ENCODE results near the gene HMCN2. TPM values are rescaled to one million over a fixed set of nuclear protein-coding genes. Genes with fewer than 3 reads are reported as not detected.

The HMCN2 gene
- total RNA-seq, 8 experiments from 2014 or later = 0.54 to 2.1 (median 0.79) TPM

DNA sequence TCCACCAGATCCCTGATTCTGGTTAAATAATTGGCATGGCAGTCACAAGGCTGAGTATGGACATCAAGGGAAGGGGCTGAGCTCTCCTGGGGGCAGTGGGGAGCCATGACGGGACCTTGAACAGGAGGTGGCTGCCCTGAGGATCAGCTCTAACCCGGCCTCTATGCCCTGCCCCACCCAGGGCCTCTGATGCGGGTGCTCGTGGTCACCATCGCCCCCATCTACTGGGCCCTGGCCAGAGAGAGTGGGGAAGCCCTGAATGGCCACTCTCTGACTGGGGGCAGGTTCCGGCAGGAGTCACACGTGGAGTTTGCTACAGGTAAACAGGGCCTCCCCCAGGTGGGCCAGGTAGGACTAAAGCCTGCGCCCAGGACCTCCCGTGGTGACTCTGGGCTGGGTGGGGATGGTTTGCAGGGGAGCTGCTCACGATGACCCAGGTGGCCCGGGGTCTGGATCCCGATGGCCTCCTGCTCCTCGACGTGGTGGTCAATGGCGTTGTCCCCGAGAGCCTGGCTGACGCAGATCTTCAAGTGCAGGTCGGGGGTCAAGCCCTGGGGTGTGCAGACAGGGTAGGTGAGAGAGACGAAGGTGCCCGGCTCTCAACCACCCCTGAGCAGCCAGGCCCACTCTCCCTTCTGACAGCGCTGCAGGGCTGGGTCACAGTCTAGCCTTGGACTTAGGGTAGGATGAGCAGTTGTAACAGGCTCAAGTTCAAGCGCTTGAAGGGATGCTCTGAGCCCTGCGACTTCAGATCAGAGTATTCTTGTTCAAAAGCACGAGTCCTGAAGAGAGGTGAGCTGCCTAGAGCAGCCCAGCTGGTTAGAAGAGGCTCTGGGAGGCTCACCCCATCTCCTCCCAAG is 159.3 kb downstream of the HMCN2 start:
- no peak for ATAC-seq (replicated peaks in 6 of 8)
- 60 to 100% (median 83%) methylated on average over 1 to 4 of the region's 24 CpGs; no CpG with 5 or more reads in 5 of the 10 experiments for WGBS, 10 experiments
- in situ Hi-C loops (cut with MboI; ENCODE audit: low pct_unique_long_range_greater_than_20kb in 2 of 9, low sequenced_read_pairs in 9 of 9, unreplicated experiment in 9 of 9) = no loop called here
- peaks cover 39 to 58% of the 10 kb centered on the region in 2 donors for H3K4me1 ChIP-seq (replicated peaks in 1 of 2)
- H3K4me3 ChIP-seq = no peak overlapping the region
- H3K27ac ChIP-seq = no peak overlapping the region

DNA sequence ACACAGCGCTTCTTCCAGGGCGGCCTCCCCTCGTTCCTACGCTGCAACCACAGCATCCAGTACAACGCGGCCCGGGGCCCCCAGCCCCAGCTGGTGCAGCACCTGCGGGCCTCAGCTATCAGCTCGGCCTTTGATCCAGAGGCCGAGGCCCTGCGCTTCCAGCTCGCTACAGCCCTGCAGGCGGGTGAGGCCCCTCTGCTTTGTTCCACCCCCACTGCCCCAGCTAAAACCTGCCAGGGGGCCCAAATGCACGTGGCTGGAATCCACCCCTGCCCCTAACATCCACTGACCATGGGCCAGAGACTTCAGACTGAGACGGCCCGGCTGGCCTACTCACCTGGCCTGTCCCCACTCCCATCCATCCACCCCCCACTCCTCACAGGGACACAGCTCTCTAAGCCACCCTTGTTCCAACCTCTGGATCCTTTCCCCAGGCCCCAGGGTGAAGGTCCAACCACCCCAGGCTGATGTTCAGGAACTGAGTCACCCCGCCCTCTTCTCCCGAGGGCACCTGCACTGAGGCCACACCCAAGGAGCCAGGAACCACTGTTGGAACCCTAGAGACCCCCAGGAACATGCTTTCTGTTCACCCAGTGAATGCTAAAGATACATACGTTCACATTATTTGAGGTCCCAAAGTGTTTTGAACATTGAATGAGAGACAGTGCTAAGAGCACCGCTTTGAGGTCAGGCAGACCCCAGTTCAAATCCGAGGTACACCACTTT is 160.3 kb downstream of the HMCN2 start:
- Histone ChIP-seq H3K27ac (peak overlapping the region in 1 of 2 donors; percentile 2), H3K4me3 (no peak overlapping the region), H3K4me1 (replicated peaks in 1 of 2) (peaks cover 39 to 58% of the 10 kb centered on the region in 2 donors)
- ATAC-seq (replicated peaks in 6 of 8) = no peak
- in situ Hi-C loops (cut with MboI; ENCODE audit: low pct_unique_long_range_greater_than_20kb in 2 of 9, low sequenced_read_pairs in 9 of 9, unreplicated experiment in 9 of 9) = no loop called here
- WGBS, 10 experiments = 0 to 100% (median 89%) methylated on average over 1 to 4 of the region's 21 CpGs; no CpG with 5 or more reads in 5 of the 10 experiments

DNA sequence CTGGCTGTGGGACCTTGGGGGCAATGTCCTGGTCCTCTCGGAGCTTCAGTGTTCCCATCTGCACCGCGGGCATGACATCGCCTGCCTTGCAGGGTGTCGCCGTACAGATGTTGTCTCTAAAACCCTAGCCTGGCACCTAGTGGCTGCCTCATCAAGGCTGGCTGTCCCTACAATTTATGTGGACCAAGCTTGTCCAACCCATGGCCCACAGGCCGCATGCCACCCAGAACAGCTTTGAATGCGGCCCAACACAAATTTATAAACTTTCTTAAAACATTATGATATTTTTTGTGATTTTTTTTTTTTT is 160.9 kb downstream of the HMCN2 start:
- Histone ChIP-seq H3K4me1 (replicated peaks in 1 of 2) (peaks cover 36 to 52% of the 10 kb centered on the region in 2 donors), H3K27ac (peak overlapping the region in 1 of 2 donors; percentile 2), H3K4me3 (no peak overlapping the region)
- 72 to 100% (median 87%) methylated on average over 1 to 8 of the region's 8 CpGs; no CpG with 5 or more reads in 4 of the 10 experiments for WGBS, 10 experiments
- ATAC-seq (replicated peaks in 6 of 8) = peak in 2 of 8 experiments; percentile 4 to 13
- in situ Hi-C loops (cut with MboI; ENCODE audit: low pct_unique_long_range_greater_than_20kb in 2 of 9, low sequenced_read_pairs in 9 of 9, unreplicated experiment in 9 of 9) = no loop called here

DNA sequence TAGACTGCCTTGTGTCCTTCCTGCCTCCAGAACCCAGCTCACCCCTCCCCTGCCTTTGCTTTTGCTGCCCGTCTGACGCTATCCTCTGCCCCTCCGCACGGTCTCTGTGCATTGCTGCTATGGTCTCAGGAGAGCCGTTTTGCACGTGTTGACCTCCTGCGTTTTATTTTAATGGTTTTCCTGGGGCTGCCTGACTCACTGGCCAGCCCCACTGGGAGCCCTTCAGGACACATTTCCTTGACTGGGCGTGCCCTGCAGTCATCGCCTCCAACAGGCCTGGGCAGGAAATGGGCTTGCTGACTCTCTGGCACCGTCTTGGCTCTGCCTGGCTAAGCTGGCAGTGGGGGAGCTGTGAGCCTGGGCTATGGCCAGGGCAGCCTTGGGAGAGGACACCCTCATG is 161.3 kb downstream of the HMCN2 start:
- in situ Hi-C loops (cut with MboI; ENCODE audit: low pct_unique_long_range_greater_than_20kb in 2 of 9, low sequenced_read_pairs in 9 of 9, unreplicated experiment in 9 of 9) = no loop called here
- Histone ChIP-seq H3K4me3 (no peak overlapping the region), H3K4me1 (replicated peaks in 1 of 2) (peaks cover 31 to 48% of the 10 kb centered on the region in 2 donors), H3K27ac (peak overlapping the region; percentile 38 to 63)
- WGBS, 10 experiments = 0 to 90% (median 41%) methylated on average over 2 to 9 of the region's 10 CpGs; no CpG with 5 or more reads in 1 of the 10 experiments
- ATAC-seq (replicated peaks in 6 of 8) = peak; percentile 64 to 98 (median 82)

DNA sequence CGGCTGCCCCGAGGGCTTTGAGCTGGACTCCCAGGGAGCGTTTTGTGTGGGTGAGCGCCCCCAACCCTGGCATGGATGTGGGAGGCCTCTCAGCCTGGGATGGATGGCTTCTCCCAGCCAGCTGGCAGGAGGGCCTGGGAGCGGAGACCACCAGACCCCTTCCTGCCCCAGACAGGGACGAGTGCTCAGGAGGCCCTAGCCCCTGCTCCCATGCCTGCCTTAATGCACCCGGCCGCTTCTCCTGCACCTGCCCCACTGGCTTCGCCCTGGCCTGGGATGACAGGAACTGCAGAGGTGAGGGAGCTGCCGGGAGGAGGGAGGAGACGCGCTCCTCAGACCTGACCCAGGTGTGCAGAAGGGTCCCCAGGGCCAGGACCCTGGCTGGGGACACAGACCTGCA is 161.8 kb downstream of the HMCN2 start:
- 88 to 100% methylated on average over 1 to 5 of the region's 12 CpGs; no CpG with 5 or more reads in 8 of the 10 experiments for WGBS, 10 experiments
- peak in 1 of 8 experiments; percentile 3 for ATAC-seq (replicated peaks in 6 of 8)
- Histone ChIP-seq H3K4me1 (replicated peaks in 1 of 2) (peaks cover 26 to 43% of the 10 kb centered on the region in 2 donors), H3K4me3 (no peak overlapping the region), H3K27ac (peak overlapping the region; percentile 38 to 63)
- in situ Hi-C loops (cut with MboI; ENCODE audit: low pct_unique_long_range_greater_than_20kb in 2 of 9, low sequenced_read_pairs in 9 of 9, unreplicated experiment in 9 of 9) = no loop called here

DNA sequence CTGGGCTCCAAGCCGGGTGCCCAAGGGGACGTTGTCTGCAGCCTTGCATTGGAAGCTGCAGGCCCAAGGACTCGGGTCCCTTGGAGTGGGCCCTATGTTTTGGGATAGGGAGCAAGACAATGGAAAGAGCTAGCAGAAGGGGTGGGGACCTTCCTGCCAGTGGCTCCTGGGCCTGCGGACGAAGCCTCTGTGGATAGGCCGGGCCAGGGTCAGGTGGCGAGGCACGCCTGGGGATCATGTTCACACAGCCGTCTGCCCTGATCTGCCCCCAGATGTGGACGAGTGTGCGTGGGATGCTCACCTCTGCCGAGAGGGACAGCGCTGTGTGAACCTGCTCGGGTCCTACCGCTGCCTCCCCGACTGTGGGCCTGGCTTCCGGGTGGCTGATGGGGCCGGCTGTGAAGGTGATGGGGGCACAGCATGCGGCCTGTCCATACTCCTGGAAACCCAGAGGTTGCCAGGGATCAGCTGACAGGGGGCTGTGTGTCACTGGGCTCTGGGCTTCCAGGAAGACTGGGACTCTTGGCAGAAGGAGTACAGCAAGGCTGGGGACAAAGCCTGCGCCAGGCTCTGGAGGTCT is 162.6 kb downstream of the HMCN2 start:
- Histone ChIP-seq H3K27ac (no peak overlapping the region), H3K4me3 (no peak overlapping the region), H3K4me1 (replicated peaks in 1 of 2) (peaks cover 29 to 35% of the 10 kb centered on the region in 2 donors)
- 86 to 100% (median 94%) methylated on average over 1 to 7 of the region's 20 CpGs; no CpG with 5 or more reads in 6 of the 10 experiments for WGBS, 10 experiments
- in situ Hi-C loops (cut with MboI; ENCODE audit: low pct_unique_long_range_greater_than_20kb in 2 of 9, low sequenced_read_pairs in 9 of 9, unreplicated experiment in 9 of 9) = no loop called here
- ATAC-seq (replicated peaks in 6 of 8) = no peak

DNA sequence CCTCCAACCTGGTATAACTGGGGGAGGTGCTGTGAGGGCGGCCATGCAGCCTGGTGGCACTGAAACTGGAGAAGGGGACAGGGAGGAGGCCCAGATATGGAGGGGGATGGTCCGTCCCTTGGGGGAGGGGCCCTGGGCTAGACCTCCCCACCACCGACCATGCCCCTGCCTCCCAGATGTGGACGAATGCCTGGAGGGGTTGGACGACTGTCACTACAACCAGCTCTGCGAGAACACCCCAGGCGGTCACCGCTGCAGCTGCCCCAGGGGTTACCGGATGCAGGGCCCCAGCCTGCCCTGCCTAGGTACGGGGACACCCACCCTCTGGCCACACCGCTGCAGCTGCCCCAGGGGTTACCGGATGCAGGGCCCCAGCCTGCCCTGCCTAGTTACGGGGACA is 163.8 kb downstream of the HMCN2 start:
- Histone ChIP-seq H3K4me1 (replicated peaks in 1 of 2) (peaks cover 32% of the 10 kb centered on the region in 2 donors), H3K27ac (no peak overlapping the region), H3K4me3 (no peak overlapping the region)
- in situ Hi-C loops (cut with MboI; ENCODE audit: low pct_unique_long_range_greater_than_20kb in 2 of 9, low sequenced_read_pairs in 9 of 9, unreplicated experiment in 9 of 9) = no loop called here
- WGBS, 10 experiments = 90% methylated on average over 2 of the region's 13 CpGs; no CpG with 5 or more reads in 9 of the 10 experiments
- ATAC-seq (replicated peaks in 6 of 8) = no peak

DNA sequence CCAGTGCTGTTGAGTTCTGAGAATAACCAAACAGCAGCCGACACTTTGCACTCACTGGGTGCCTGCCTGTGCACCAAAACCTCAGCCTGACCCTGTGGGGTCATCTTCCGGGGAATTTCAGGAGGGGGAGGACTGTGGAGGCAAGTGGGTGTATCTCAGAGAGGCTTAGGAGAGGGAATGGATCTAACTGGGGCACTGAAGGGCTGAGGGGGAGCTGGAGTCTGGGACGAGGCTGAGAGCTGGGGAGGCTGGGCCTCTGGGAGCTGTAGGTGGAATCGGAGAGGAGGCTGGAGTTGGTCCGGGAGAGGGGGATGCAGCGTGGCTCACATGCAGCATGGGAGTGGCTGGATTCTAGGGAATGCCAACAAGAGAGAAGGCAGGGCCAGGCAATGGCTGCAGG is 164.3 kb downstream of the HMCN2 start:
- no peak for ATAC-seq (replicated peaks in 6 of 8)

DNA sequence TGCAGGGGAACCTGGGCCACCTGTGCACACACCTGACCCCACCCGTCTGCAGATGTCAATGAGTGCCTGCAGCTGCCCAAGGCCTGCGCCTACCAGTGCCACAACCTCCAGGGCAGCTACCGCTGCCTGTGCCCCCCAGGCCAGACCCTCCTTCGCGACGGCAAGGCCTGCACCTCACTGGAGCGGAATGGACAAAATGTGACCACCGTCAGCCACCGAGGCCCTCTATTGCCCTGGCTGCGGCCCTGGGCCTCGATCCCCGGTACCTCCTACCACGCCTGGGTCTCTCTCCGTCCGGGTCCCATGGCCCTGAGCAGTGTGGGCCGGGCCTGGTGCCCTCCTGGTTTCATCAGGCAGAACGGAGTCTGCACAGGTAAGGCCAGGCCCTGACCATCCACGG is 164.7 kb downstream of the HMCN2 start:
- no peak for ATAC-seq (replicated peaks in 6 of 8)
- H3K4me1 ChIP-seq (replicated peaks in 1 of 2) = peaks cover 29 to 31% of the 10 kb centered on the region in 2 donors
- WGBS, 10 experiments = 60 to 100% (median 92%) methylated on average over 1 to 2 of the region's 18 CpGs; no CpG with 5 or more reads in 6 of the 10 experiments
- H3K27ac ChIP-seq = no peak overlapping the region
- in situ Hi-C loops (cut with MboI; ENCODE audit: low pct_unique_long_range_greater_than_20kb in 2 of 9, low sequenced_read_pairs in 9 of 9, unreplicated experiment in 9 of 9) = no loop called here
- H3K4me3 ChIP-seq = no peak overlapping the region

More for the DNA sequence above, 164.3 kb downstream of the HMCN2 start:
- H3K27ac ChIP-seq = no peak overlapping the region
- 83 to 93% (median 83%) methylated on average over 1 to 3 of the region's 6 CpGs; no CpG with 5 or more reads in 7 of the 10 experiments for WGBS, 10 experiments
- peaks cover 32% of the 10 kb centered on the region in 2 donors for H3K4me1 ChIP-seq (replicated peaks in 1 of 2)
- no peak overlapping the region for H3K4me3 ChIP-seq
- in situ Hi-C loops (cut with MboI; ENCODE audit: low pct_unique_long_range_greater_than_20kb in 2 of 9, low sequenced_read_pairs in 9 of 9, unreplicated experiment in 9 of 9) = no loop called here

DNA sequence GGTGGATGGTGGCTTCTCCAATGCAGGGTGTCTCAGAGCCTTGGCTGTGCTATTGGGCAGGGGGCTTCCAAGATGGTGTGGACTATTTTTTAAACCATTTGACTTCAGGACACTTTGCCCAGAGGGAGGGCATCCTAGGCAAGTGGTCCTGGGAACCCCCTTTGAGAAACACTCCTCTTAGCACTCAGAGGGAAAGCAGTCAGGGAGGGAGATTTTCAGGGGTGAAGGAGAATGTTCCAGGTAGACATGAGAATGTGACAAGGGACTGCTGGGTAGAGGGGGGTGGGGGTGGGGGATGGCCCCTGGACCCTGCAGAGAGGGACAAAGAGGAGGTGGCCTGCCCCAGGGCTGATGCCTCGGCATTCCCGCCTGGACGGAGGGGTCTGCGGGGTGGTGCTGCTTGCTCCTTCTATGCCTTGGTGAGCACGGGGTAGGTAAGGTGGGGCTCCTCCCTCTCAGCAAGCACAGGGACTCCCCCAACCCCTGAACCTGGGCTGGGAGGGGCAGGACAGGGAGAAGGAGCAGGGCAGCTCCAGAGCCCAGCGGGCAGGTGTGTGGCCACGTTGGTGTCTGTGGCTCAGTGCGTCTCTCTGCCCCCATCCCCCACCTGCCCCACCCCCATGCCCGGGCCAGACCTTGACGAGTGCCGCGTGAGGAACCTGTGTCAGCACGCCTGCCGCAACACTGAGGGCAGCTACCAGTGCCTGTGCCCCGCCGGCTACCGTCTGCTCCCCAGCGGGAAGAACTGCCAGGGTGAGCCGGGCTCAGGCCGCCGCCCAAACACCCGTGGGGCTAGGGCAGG is 165.4 kb downstream of the HMCN2 start:
- WGBS, 10 experiments = 93 to 100% methylated on average over 1 to 7 of the region's 22 CpGs; no CpG with 5 or more reads in 8 of the 10 experiments
- no peak for ATAC-seq (replicated peaks in 6 of 8)
- H3K4me3 ChIP-seq = no peak overlapping the region

DNA sequence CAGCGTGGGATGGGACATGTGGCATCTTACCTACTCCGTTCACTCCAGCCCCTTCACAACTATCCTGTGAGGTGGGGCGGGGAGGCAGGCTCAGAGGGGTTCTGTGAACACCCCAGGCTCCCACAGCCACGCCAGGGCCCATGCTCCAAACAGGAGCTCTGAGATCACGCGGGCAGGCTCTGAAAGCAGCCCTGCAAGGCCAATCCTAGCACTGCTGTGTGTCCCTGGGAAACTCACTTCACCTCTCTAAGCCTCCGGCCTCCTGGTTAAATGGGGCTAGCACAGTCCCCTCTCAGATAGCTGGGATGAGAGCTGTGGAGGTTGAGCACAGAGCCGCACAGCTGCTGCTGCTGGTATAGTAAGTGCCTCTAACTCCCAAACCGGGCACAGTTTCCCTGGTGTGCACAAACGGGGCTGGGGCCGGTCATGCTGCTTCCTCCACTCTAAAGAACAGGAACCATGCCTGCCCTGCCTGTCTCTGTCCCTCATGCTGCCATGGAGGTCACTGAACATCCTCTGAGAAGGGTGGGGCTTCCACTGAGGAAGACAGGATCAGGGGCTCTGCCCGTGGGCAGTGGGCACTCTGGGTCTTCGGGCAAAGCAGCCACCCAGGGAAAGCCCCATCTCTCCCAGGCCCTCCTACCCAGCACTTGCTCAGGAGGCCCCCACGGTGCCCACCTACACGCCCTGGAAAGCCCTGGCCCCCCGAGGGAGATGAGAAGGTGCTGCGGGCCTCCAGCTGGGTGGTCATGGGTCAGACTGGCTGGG is 166.2 kb downstream of the HMCN2 start:
- Histone ChIP-seq H3K4me1 (replicated peaks in 1 of 2) (peaks cover 14 to 18% of the 10 kb centered on the region in 2 donors), H3K27ac (no peak overlapping the region), H3K4me3 (no peak overlapping the region)
- 73 to 100% methylated on average over 3 to 4 of the region's 17 CpGs; no CpG with 5 or more reads in 8 of the 10 experiments for WGBS, 10 experiments
- in situ Hi-C loops (cut with MboI; ENCODE audit: low pct_unique_long_range_greater_than_20kb in 2 of 9, low sequenced_read_pairs in 9 of 9, unreplicated experiment in 9 of 9) = no loop called here
- ATAC-seq (replicated peaks in 6 of 8) = no peak

More for the DNA sequence above, 165.4 kb downstream of the HMCN2 start:
- no peak overlapping the region for H3K27ac ChIP-seq
- H3K4me1 ChIP-seq (replicated peaks in 1 of 2) = peaks cover 22 to 24% of the 10 kb centered on the region in 2 donors
- in situ Hi-C loops (cut with MboI; ENCODE audit: low pct_unique_long_range_greater_than_20kb in 2 of 9, low sequenced_read_pairs in 9 of 9, unreplicated experiment in 9 of 9) = no loop called here

DNA sequence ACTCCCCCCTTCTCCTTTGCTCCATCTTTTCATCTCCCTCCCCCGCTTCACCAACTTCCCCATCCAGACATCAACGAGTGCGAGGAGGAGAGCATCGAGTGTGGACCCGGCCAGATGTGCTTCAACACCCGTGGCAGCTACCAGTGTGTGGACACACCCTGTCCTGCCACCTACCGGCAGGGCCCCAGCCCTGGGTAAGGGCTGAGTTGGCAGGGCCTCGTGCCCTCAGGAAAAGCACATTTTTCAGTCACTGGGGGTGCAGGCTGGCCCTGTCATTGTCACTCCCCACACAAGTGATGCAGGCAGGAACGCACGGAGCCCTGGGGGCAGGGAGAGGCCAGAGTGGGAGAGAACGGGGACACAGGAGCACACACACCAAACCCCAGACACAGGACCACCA is 166.8 kb downstream of the HMCN2 start:
- Histone ChIP-seq H3K4me3 (no peak overlapping the region), H3K4me1 (replicated peaks in 1 of 2) (peaks cover 8 to 11% of the 10 kb centered on the region in 2 donors), H3K27ac (no peak overlapping the region)
- no peak for ATAC-seq (replicated peaks in 6 of 8)
- in situ Hi-C loops (cut with MboI; ENCODE audit: low pct_unique_long_range_greater_than_20kb in 2 of 9, low sequenced_read_pairs in 9 of 9, unreplicated experiment in 9 of 9) = no loop called here
- 33% methylated on average over 2 of the region's 11 CpGs; no CpG with 5 or more reads in 9 of the 10 experiments for WGBS, 10 experiments
